Esophagus muscularis mucosa (tissue), 4 donors: ENCODE results near the gene FBXO4. TPM values are rescaled to one million over a fixed set of nuclear protein-coding genes. Genes with fewer than 3 reads are reported as not detected.

Experiments used
- DNase-seq: peaks from one replicate; pipeline ENCODE4 v3.0.0-alpha.2; 2017; ENCODE audit errors: extremely low spot score
- H3K27ac ChIP-seq, 4 donors: fragments of 200-600 bp; sonication (generic); replicated peaks in 1 of 4; 1 replicate in 3 of 4; 2 replicates in 1 of 4; pipeline ENCODE4 v1.5.1; 2016 to 2019; ENCODE audit warnings: mild to moderate bottlenecking in 1 of 4
- H3K27me3 ChIP-seq, 4 donors: fragments of 200-600 bp; sonication (generic); one replicate each; pipeline versions ENCODE4 v1.5.1 to v1.6.0; 2016 to 2019
- H3K36me3 ChIP-seq, 4 donors: fragments of 200-600 bp; sonication (generic); one replicate each; pipeline ENCODE4 v1.5.1; 2016 to 2019
- H3K4me1 ChIP-seq, 4 donors: fragments of 200-600 bp; sonication (generic); one replicate each; pipeline ENCODE4 v1.5.1; 2016 to 2019
- H3K4me3 ChIP-seq, 4 donors: fragments of 200-600 bp; sonication (generic); 1 replicate in 2 of 4; 2 replicates in 2 of 4; pipeline ENCODE4 v1.5.1; 2016 to 2019; ENCODE audit warnings: mild to moderate bottlenecking in 4 of 4, moderate library complexity in 1 of 4
- H3K9me3 ChIP-seq, 4 donors: fragments of 200-600 bp; sonication (generic); 1 replicate in 3 of 4; 2 replicates in 1 of 4; pipeline ENCODE4 v1.5.1; 2016 to 2019
- EP300 ChIP-seq: sonication (generic); formaldehyde crosslinking; IDR thresholded peaks from one replicate; pipeline ENCODE4 v1.6.1; 2017; ENCODE audit warnings: antibody characterized with exemption
- POLR2A ChIP-seq: fragments of 450-650 bp; IDR thresholded peaks from one replicate; pipeline ENCODE4 v1.6.1; 2017; ENCODE audit warnings: antibody characterized with exemption, moderate library complexity, mild to moderate bottlenecking, low read depth
- POLR2AphosphoS5 ChIP-seq, 2 donors: sonication (generic); formaldehyde crosslinking; IDR thresholded peaks; one replicate each; pipeline ENCODE4 v1.6.1; 2017; ENCODE audit warnings: antibody characterized with exemption in 2 of 2
- WGBS: methylation state at CpG from one replicate; pipeline ENCODE4 v1.1.5; 2018; 5-methylcytosine and 5-hydroxymethylcytosine counted together
- intact Hi-C: fragments of 100-400 bp; cut with DNase I; formaldehyde crosslinking; loops from one replicate; pipeline ENCODE4 v1.15.1; 2023
- total RNA-seq, 4 donors: library from RNA; depleted of rRNA; stranded (reverse); fragments of >200 nt; gene quantifications; one replicate each; pipeline versions ENCODE4 v1.1.0 to v1.2.1, GENCODE V29; 2016
- TF ChIP-seq, protein P1 (sequence below), 3 experiments: fragments of 200-600 bp in 2 of 3; fragments of 450-650 bp in 1 of 3; sonication (generic) in 2 of 3; IDR thresholded peaks; one replicate each; pipeline ENCODE4 v1.5.1; 2017 to 2019; ENCODE audit warnings: antibody characterized with exemption in 3 of 3, mild to moderate bottlenecking in 2 of 3, moderate library complexity in 1 of 3

The FBXO4 gene
- total RNA-seq, 4 donors from 2014 or later, result 5.1 to 8.8 (median 7.5) TPM

DNA sequence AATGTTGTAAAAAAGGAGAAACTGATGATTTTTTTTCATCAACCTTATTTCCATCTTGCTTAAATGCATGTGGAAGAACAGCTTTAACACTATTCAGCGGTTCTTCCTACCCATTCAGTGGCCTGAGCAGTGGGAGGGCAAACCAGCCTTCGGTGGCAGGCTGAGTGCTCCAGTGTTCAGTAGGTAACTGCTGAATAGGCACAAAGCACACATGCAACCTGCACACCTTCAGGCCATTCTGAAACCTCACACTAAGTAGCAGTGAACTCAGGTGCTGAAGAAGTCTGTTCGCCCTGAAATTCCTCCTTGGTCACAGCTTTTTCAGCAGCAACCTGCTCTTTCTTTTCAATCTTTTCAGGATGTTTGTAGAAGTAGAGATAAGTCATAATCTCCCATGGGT lies 26.1 kb downstream of the FBXO4 start:
- TF ChIP-seq EP300, result no peak
- TF ChIP-seq POLR2AphosphoS5 (IDR thresholded peaks at IDR 0.05), result no peak
- TF ChIP-seq, protein P1, sequence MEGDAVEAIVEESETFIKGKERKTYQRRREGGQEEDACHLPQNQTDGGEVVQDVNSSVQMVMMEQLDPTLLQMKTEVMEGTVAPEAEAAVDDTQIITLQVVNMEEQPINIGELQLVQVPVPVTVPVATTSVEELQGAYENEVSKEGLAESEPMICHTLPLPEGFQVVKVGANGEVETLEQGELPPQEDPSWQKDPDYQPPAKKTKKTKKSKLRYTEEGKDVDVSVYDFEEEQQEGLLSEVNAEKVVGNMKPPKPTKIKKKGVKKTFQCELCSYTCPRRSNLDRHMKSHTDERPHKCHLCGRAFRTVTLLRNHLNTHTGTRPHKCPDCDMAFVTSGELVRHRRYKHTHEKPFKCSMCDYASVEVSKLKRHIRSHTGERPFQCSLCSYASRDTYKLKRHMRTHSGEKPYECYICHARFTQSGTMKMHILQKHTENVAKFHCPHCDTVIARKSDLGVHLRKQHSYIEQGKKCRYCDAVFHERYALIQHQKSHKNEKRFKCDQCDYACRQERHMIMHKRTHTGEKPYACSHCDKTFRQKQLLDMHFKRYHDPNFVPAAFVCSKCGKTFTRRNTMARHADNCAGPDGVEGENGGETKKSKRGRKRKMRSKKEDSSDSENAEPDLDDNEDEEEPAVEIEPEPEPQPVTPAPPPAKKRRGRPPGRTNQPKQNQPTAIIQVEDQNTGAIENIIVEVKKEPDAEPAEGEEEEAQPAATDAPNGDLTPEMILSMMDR (IDR thresholded peaks at IDR 0.05), result no peak
- Histone ChIP-seq H3K4me3 (no peak overlapping the region), H3K36me3 (no peaks in the 10 kb centered on the region), H3K9me3 (no peaks in the 10 kb centered on the region), H3K27ac (no peak overlapping the region), H3K27me3 (no peaks in the 10 kb centered on the region), H3K4me1 (no peaks in the 10 kb centered on the region)
- WGBS, result 88% methylated on average over 3 of the region's 3 CpGs
- intact Hi-C loops, result no loop called here
- no peak for DNase-seq

DNA sequence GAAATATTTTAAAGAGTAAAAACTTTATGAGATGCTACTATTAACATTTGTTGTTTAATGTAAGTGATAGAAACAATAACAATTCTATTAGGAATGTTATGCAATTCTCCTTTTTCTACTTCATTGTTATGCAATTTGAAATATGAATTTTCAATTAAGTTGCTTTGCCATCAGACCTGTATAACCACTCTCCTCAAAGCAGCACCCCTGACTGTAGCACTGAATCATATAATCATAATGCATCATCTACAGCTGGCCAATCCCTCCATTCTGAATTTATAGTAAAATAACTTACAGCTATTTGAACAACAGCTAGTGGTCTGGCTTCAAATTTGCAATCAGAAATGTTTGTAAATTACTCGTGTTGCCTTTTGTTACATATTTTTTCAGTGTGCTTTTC lies 29.2 kb downstream of the FBXO4 start:
- intact Hi-C loops, result no loop called here
- Histone ChIP-seq H3K27me3 (no peaks in the 10 kb centered on the region), H3K9me3 (peaks cover 0 to 17% (median 11%) of the 10 kb centered on the region in 4 donors), H3K36me3 (no peaks in the 10 kb centered on the region), H3K27ac (no peak overlapping the region), H3K4me1 (no peaks in the 10 kb centered on the region), H3K4me3 (no peak overlapping the region)
- WGBS, result 82% methylated on average over 1 of the region's 1 CpG
- DNase-seq, result no peak
- TF ChIP-seq EP300, result no peak
- no peak for TF ChIP-seq POLR2AphosphoS5 (IDR thresholded peaks at IDR 0.05)
- TF ChIP-seq POLR2A, result no peak
- TF ChIP-seq, protein P1 (IDR thresholded peaks at IDR 0.05), result no peak

DNA sequence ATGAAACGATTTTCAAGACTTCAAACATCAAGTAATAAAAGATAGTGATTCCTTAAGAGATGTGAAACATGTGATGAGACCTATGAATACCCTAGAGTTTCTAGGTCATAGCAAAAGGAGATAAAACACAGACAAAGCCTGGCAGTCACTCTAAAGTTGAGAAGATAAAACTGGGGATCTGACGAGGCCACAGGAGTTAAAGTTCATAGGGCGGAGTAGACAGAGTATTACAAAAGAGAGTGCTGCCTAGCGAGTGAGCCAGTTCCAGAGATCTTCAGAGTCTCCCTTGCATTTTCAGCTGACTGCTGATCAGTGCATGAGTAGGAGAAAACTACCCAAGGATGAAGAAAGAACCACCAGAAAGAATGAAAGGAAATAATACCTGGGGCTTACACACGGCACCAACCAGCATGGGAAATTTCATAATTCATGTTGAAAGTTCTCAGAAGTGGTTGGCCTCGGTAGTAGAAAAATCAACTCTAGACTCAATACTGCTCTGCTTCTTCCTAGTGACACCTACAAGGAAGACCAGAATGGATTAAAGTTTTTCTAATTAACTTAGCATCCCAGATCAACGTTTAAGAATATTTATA lies 30.4 kb downstream of the FBXO4 start:
- intact Hi-C loops, result no loop called here
- Histone ChIP-seq H3K4me1 (no peaks in the 10 kb centered on the region), H3K9me3 (peaks cover 0 to 29% (median 12%) of the 10 kb centered on the region in 4 donors), H3K27ac (no peak overlapping the region), H3K27me3 (no peaks in the 10 kb centered on the region), H3K4me3 (no peak overlapping the region), H3K36me3 (no peaks in the 10 kb centered on the region)
- no peak for DNase-seq
- TF ChIP-seq EP300 (no peak), POLR2A (no peak)
- WGBS, result 81% methylated on average over 7 of the region's 7 CpGs

DNA sequence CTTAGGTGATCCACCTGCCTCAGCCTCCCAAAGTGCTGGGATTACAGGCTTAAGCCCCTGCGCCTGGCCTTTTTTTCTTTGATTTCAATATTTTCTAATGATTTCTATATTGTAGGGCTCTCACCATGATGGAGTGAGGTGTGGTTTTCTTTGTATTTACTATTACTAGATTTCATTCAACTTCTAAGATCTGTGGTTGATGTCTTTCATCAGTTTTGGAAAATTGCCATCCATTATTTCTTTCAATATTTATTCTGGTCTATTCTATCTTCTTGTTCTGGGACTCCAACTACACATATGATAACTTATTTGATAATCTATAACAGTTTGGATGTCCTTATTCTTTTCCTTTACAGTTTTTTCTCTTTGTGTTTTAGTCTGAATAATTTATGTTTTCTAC lies 31.9 kb downstream of the FBXO4 start:
- 100% methylated on average over 1 of the region's 1 CpG for WGBS
- TF ChIP-seq EP300 (no peak), POLR2A (no peak), POLR2AphosphoS5 (IDR thresholded peaks at IDR 0.05) (no peak)
- TF ChIP-seq, protein P1 (IDR thresholded peaks at IDR 0.05), result no peak
- no peak overlapping the region for H3K4me3 ChIP-seq
- no peaks in the 10 kb centered on the region for H3K4me1 ChIP-seq
- DNase-seq, result no peak
- peaks cover 0 to 40% (median 18%) of the 10 kb centered on the region in 4 donors for H3K9me3 ChIP-seq
- H3K36me3 ChIP-seq, result no peaks in the 10 kb centered on the region
- intact Hi-C loops, result no loop called here
- no peak overlapping the region for H3K27ac ChIP-seq
- no peaks in the 10 kb centered on the region for H3K27me3 ChIP-seq

DNA sequence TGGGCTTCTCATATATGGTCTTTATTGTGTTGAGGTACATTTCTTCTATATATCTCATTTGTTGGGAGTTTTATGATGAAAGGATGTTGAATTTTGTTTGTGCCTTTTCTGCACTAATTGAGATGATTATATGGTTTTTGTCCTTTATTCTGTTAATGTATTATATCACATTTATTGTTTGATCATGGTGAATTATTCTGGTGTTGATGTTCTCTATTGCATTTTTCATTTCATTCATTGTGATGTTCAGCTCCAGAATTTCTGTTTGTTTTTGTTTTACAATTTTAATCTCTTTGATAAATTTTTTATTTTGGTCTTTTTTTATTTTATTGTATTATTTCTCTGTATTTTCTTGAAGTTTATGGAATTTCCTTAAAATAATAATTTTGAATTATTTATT lies 35.4 kb downstream of the FBXO4 start:
- Histone ChIP-seq H3K4me3 (no peak overlapping the region), H3K9me3 (peaks cover 0 to 40% (median 18%) of the 10 kb centered on the region in 4 donors), H3K4me1 (no peaks in the 10 kb centered on the region), H3K27me3 (no peaks in the 10 kb centered on the region), H3K36me3 (no peaks in the 10 kb centered on the region), H3K27ac (no peak overlapping the region)
- no peak for DNase-seq
- intact Hi-C loops, result no loop called here
- TF ChIP-seq, protein P1 (IDR thresholded peaks at IDR 0.05), result no peak
- TF ChIP-seq POLR2A (no peak), EP300 (no peak), POLR2AphosphoS5 (IDR thresholded peaks at IDR 0.05) (no peak)
